Stimulated activated CD4-positive, alpha-beta T cell treated with anti-CD3 and anti-CD28 coated beads, Interleukin-4, amount 100 ng/mL, for 4 hours (primary cell): ENCODE data around the gene SLFN13.
"Not testable (repeated sequence)": the region's sequence is repeated elsewhere in the genome, so short reads cannot be mapped to it uniquely, and the experiment has no call there.

Source experiments
- DNase-seq, 2 experiments: peaks; one replicate each; pipeline ENCODE4 v3.0.0-alpha.2; 2020

The SLFN13 gene

GRCh38 chr17:35432176-35433074 lies 16.1 kb downstream of the SLFN13 start, which contains the start of gene SLFN12:
SLFN12 (minus strand) TSS chr17:35432500; CDS start chr17:35423028, 9,472 bp downstream.
- peak in 1 of 2 experiments; percentile 41 for DNase-seq

- DNase-seq = no peak
Measured at GRCh38 chr17:35429702-35430101, 18.9 kb downstream of the SLFN13 start.

GRCh38 chr17:35428229-35428628 lies 20.3 kb downstream of the SLFN13 start:
- DNase-seq = no peak

GRCh38 chr17:35423761-35424160 lies 24.8 kb downstream of the SLFN13 start:
- no peak for DNase-seq

- not testable (repeated sequence) for DNase-seq
Measured at GRCh38 chr17:35421069-35421468, 27.5 kb downstream of the SLFN13 start.

- no peak for DNase-seq
Measured at GRCh38 chr17:35416659-35417058, 31.9 kb downstream of the SLFN13 start.

GRCh38 chr17:35414707-35415106 lies 33.9 kb downstream of the SLFN13 start:
- not testable (repeated sequence) for DNase-seq

- DNase-seq = no peak
Measured at GRCh38 chr17:35414247-35414646, 34.3 kb downstream of the SLFN13 start.

- no peak for DNase-seq
Measured at GRCh38 chr17:35407531-35407930, 41.0 kb downstream of the SLFN13 start.

GRCh38 chr17:35406568-35406967 lies 42.0 kb downstream of the SLFN13 start:
- DNase-seq = no peak

GRCh38 chr17:35404360-35404759 lies 44.2 kb downstream of the SLFN13 start:
- DNase-seq = no peak

- DNase-seq = not testable (repeated sequence)
Measured at GRCh38 chr17:35393783-35394182, 54.8 kb downstream of the SLFN13 start.

- no peak for DNase-seq
Measured at GRCh38 chr17:35390663-35391062, 57.9 kb downstream of the SLFN13 start.

- no peak for DNase-seq
Measured at GRCh38 chr17:35390156-35390555, 58.4 kb downstream of the SLFN13 start.

- DNase-seq = no peak
Measured at GRCh38 chr17:35387496-35387895, 61.1 kb downstream of the SLFN13 start.
